GM12864 (cell line): Measurements from ENCODE around the gene CYFIP2.

Source experiments
- DNase-seq: peaks from one replicate; pipeline ENCODE4 v3.0.0-alpha.2; 2011; ENCODE audit warnings: low read depth
- H3K4me3 ChIP-seq: 2 replicates; pipeline ENCODE4 v1.5.1; 2011; ENCODE audit warnings: mild to moderate bottlenecking, low read depth, low read length, control low read depth
- CTCF ChIP-seq: IDR thresholded peaks from 2 replicates; pipeline ENCODE4 v1.5.1; 2011; ENCODE audit warnings: low read depth, mild to moderate bottlenecking, moderate library complexity, low read length, control low read depth, inconsistent platforms; ENCODE audit errors: missing control alignments

CYFIP2 gene

GRCh38 chr5:157269761-157270272 is 3.9 kb downstream of the CYFIP2 start:
- no peak for DNase-seq
- TF ChIP-seq CTCF: no peak
- no peak overlapping the region for H3K4me3 ChIP-seq

- no peak overlapping the region; the same call in 1 of the 2 replicates for H3K4me3 ChIP-seq
- TF ChIP-seq CTCF: no peak
- no peak for DNase-seq
Observed at GRCh38 chr5:157270771-157271170, 4.8 kb downstream of the CYFIP2 start.

- peak overlapping the region; percentile 6 for H3K4me3 ChIP-seq
- no peak for TF ChIP-seq CTCF
- peak; percentile 94 for DNase-seq
Observed at GRCh38 chr5:157271740-157272271, 5.9 kb downstream of the CYFIP2 start.

GRCh38 chr5:157273131-157273556 is 7.2 kb downstream of the CYFIP2 start:
- TF ChIP-seq CTCF: no peak
- peak; percentile 78 for DNase-seq
- H3K4me3 ChIP-seq: no peak overlapping the region; the same call in 1 of the 2 replicates

- DNase-seq: no peak
- H3K4me3 ChIP-seq: no peak overlapping the region
- TF ChIP-seq CTCF: no peak
Observed at GRCh38 chr5:157275403-157275802, 9.5 kb downstream of the CYFIP2 start.

GRCh38 chr5:157278319-157279037 is 12.6 kb downstream of the CYFIP2 start:
- H3K4me3 ChIP-seq: no peak overlapping the region
- TF ChIP-seq CTCF: no peak
- DNase-seq: no peak

GRCh38 chr5:157279605-157280239 is 13.8 kb downstream of the CYFIP2 start:
- no peak for TF ChIP-seq CTCF
- no peak overlapping the region for H3K4me3 ChIP-seq
- no peak for DNase-seq
